HUES6 (cell line): Measurements from ENCODE around the gene BPIFB2.

Experiments used
- H3K27ac ChIP-seq: 2 replicates; pipeline ENCODE4 v1.7.0; 2013; ENCODE audit warnings: low read depth, mild to moderate bottlenecking, low read length, inconsistent platforms
- H3K27me3 ChIP-seq: 2 replicates; pipeline ENCODE4 v1.6.1; 2013; ENCODE audit warnings: low read length; ENCODE audit not compliant: control insufficient read depth, insufficient read depth
- H3K36me3 ChIP-seq: 2 replicates; pipeline ENCODE4 v1.6.1; 2013; ENCODE audit warnings: low read length; ENCODE audit not compliant: control insufficient read depth, insufficient read depth
- H3K4me1 ChIP-seq: 2 replicates; pipeline ENCODE4 v1.6.1; 2013; ENCODE audit warnings: low read length; ENCODE audit not compliant: control insufficient read depth, insufficient read depth
- H3K4me3 ChIP-seq: 2 replicates; pipeline ENCODE4 v1.5.1; 2013; ENCODE audit warnings: low read depth, low read length
- H3K9ac ChIP-seq: one replicate; pipeline ENCODE4 v1.6.1; 2013; ENCODE audit warnings: mild to moderate bottlenecking, low read length
- H3K9me3 ChIP-seq: 2 replicates; pipeline ENCODE4 v1.6.1; 2013; ENCODE audit warnings: low read depth, low read length; ENCODE audit not compliant: control insufficient read depth, insufficient read depth

Gene BPIFB2

GRCh38 chr20:33012327-33013189 lies 5.1 kb downstream of the BPIFB2 start:
- no peak overlapping the region for H3K9ac ChIP-seq
- no peak overlapping the region for H3K27ac ChIP-seq
- H3K9me3 ChIP-seq: no peaks in the 10 kb centered on the region
- H3K4me3 ChIP-seq: no peak overlapping the region
- H3K36me3 ChIP-seq: no peaks in the 10 kb centered on the region
- H3K4me1 ChIP-seq: peaks cover 15% of the 10 kb centered on the region; the same call in 1 of the 2 replicates
- H3K27me3 ChIP-seq: no peaks in the 10 kb centered on the region

- Histone ChIP-seq H3K4me3 (no peak overlapping the region), H3K9me3 (no peaks in the 10 kb centered on the region), H3K27me3 (no peaks in the 10 kb centered on the region), H3K9ac (no peak overlapping the region), H3K36me3 (no peaks in the 10 kb centered on the region), H3K27ac (no peak overlapping the region), H3K4me1 (peaks cover 15% of the 10 kb centered on the region; the same call in 1 of the 2 replicates)
Measured at GRCh38 chr20:33013701-33014326, 6.3 kb downstream of the BPIFB2 start.

- Histone ChIP-seq H3K4me3 (no peak overlapping the region), H3K9me3 (no peaks in the 10 kb centered on the region), H3K9ac (peak overlapping the region; percentile 5), H3K27me3 (no peaks in the 10 kb centered on the region), H3K4me1 (peaks cover 15% of the 10 kb centered on the region; the same call in 1 of the 2 replicates), H3K36me3 (no peaks in the 10 kb centered on the region), H3K27ac (no peak overlapping the region)
Measured at GRCh38 chr20:33014336-33015113, 7.0 kb downstream of the BPIFB2 start.

GRCh38 chr20:33015114-33015484 lies 7.6 kb downstream of the BPIFB2 start:
- no peaks in the 10 kb centered on the region for H3K27me3 ChIP-seq
- H3K4me3 ChIP-seq: no peak overlapping the region
- H3K9ac ChIP-seq: peak overlapping the region; percentile 5
- no peaks in the 10 kb centered on the region for H3K9me3 ChIP-seq
- H3K36me3 ChIP-seq: no peaks in the 10 kb centered on the region
- H3K4me1 ChIP-seq: peaks cover 15% of the 10 kb centered on the region; the same call in 1 of the 2 replicates
- H3K27ac ChIP-seq: no peak overlapping the region

- peaks cover 15% of the 10 kb centered on the region; the same call in 1 of the 2 replicates for H3K4me1 ChIP-seq
- H3K27me3 ChIP-seq: no peaks in the 10 kb centered on the region
Measured at GRCh38 chr20:33015700-33016580, 8.4 kb downstream of the BPIFB2 start.

GRCh38 chr20:33016581-33017109 lies 9.1 kb downstream of the BPIFB2 start:
- no peaks in the 10 kb centered on the region for H3K27me3 ChIP-seq
- H3K9ac ChIP-seq: no peak overlapping the region
- H3K36me3 ChIP-seq: no peaks in the 10 kb centered on the region
- H3K4me1 ChIP-seq: peaks cover 15% of the 10 kb centered on the region; the same call in 1 of the 2 replicates
- no peak overlapping the region for H3K27ac ChIP-seq
- no peak overlapping the region for H3K4me3 ChIP-seq
- no peaks in the 10 kb centered on the region for H3K9me3 ChIP-seq

More at GRCh38 chr20:33015700-33016580, 8.4 kb downstream of the BPIFB2 start:
- H3K27ac ChIP-seq: no peak overlapping the region
- no peaks in the 10 kb centered on the region for H3K9me3 ChIP-seq
- no peaks in the 10 kb centered on the region for H3K36me3 ChIP-seq
- no peak overlapping the region for H3K9ac ChIP-seq
- H3K4me3 ChIP-seq: no peak overlapping the region

GRCh38 chr20:33017542-33017941 lies 10.0 kb downstream of the BPIFB2 start:
- no peak overlapping the region for H3K4me3 ChIP-seq
- no peaks in the 10 kb centered on the region for H3K27me3 ChIP-seq
- H3K27ac ChIP-seq: no peak overlapping the region
- H3K9me3 ChIP-seq: no peaks in the 10 kb centered on the region
- peaks cover 15% of the 10 kb centered on the region; the same call in 1 of the 2 replicates for H3K4me1 ChIP-seq
- H3K9ac ChIP-seq: no peak overlapping the region
- no peaks in the 10 kb centered on the region for H3K36me3 ChIP-seq

GRCh38 chr20:33018169-33018931 lies 10.8 kb downstream of the BPIFB2 start:
- H3K9ac ChIP-seq: no peak overlapping the region
- H3K36me3 ChIP-seq: no peaks in the 10 kb centered on the region
- H3K9me3 ChIP-seq: no peaks in the 10 kb centered on the region
- no peak overlapping the region for H3K27ac ChIP-seq
- H3K4me3 ChIP-seq: no peak overlapping the region
- H3K27me3 ChIP-seq: no peaks in the 10 kb centered on the region
- peaks cover 15% of the 10 kb centered on the region; the same call in 1 of the 2 replicates for H3K4me1 ChIP-seq

- H3K27ac ChIP-seq: no peak overlapping the region
- no peak overlapping the region for H3K4me3 ChIP-seq
- no peak overlapping the region for H3K9ac ChIP-seq
- H3K9me3 ChIP-seq: no peaks in the 10 kb centered on the region
- H3K4me1 ChIP-seq: peaks cover 8% of the 10 kb centered on the region; the same call in 1 of the 2 replicates
- H3K27me3 ChIP-seq: no peaks in the 10 kb centered on the region
- H3K36me3 ChIP-seq: no peaks in the 10 kb centered on the region
Measured at GRCh38 chr20:33019465-33020277, 12.2 kb downstream of the BPIFB2 start.
